RWPE1 (cell line): ENCODE data around the gene AKAP13.
A peak's percentile ranks its signal among the peaks of the same experiment; 100 is the strongest.

Source experiments
- CTCF ChIA-PET: fragments of 350-600 bp; sonication (Branson Sonifier 250); formaldehyde crosslinking; extraction: SDS; loops from one replicate; lab custom pipeline; 2021; lab: Yijun Ruan, JAX
- POLR2A ChIA-PET: fragments of 400-600 bp; formaldehyde crosslinking; extraction: SDS; loops from one replicate; lab custom pipeline; 2020; ENCODE audit warnings: antibody characterized with exemption; ENCODE audit not compliant: low non-redundant PET; lab: Yijun Ruan, JAX
- DNase-seq: peaks from one replicate; pipeline ENCODE4 v3.0.0; 2012; ENCODE audit warnings: low spot score
- H3K27ac ChIP-seq: fragments of 450-650 bp; 2 replicates; pipeline ENCODE4 v1.5.1; 2017
- CTCF ChIP-seq: fragments of 450-650 bp; conservative IDR thresholded peaks from 2 replicates; pipeline ENCODE4 v1.5.1; 2017; ENCODE audit warnings: low read depth, mild to moderate bottlenecking

AKAP13 gene

GRCh38 chr15:85763673-85764633 is 383.6 kb downstream of the AKAP13 start:
- DNase-seq = no peak
- no peak for TF ChIP-seq CTCF
- POLR2A ChIA-PET = no interaction called here
- peak overlapping the region; percentile 70 for H3K27ac ChIP-seq
- CTCF ChIA-PET = interaction anchor here (0.6 to 0.7 kb wide), 4 partner anchors 14 to 37 kb away, joined by 3 to 4 read pairs (median 3); no protein-coding TSS in a partner anchor

GRCh38 chr15:85764649-85765277 is 384.4 kb downstream of the AKAP13 start:
- DNase-seq = no peak
- TF ChIP-seq CTCF = no peak
- POLR2A ChIA-PET = no interaction called here
- H3K27ac ChIP-seq = peak overlapping the region; percentile 70
- CTCF ChIA-PET = no interaction called here

DNA sequence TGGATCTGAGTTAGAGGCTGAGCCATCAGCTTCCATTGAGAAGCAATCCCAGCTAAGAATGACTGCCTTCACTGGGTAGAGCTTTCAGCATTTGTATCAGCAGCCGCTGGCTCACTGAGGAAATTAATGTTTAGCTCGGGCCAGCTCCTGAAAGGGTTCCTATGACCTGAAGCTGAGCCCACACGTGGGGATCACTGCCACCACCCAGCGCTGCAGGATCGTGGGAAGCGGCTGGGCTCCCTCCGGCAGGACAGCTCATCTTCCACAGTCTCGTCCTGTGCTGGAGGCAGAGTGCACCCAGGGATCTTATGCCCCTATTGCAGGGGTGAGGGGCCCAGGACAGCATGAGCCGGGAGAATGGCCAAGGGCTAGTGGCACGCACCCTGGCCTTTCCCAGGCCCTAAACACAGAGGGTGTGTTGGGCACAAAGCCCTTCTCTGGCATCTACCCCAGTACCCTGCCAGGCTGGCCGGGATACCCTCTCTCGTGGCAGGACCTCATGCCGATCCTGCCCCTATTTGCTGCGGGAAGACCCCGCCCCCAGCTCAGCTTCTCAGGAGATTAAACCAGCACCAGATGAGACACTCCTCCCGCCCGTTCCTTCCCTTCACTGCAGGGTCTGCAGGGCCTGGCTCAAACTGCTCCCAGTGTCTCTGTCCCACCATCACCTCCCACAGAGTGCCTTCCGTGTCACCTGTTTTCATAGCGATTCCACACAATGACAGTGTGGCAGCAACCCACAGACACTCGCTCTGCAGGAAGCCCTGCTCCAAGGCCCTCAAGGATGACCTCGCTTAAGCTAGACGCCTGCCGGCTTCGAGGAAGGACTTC is 385.8 kb downstream of the AKAP13 start:
- DNase-seq = no peak
- CTCF ChIA-PET = interaction anchor here (0.6 kb wide), 1 partner anchor 385 kb away, joined by 3 read pairs; no protein-coding TSS in a partner anchor
- no peak for TF ChIP-seq CTCF
- POLR2A ChIA-PET = no interaction called here
- H3K27ac ChIP-seq = peak overlapping the region; percentile 70

- POLR2A ChIA-PET = no interaction called here
- DNase-seq = no peak
- CTCF ChIA-PET = no interaction called here
- no peak overlapping the region for H3K27ac ChIP-seq
- TF ChIP-seq CTCF = no peak
Measured at GRCh38 chr15:85767785-85768529, 387.6 kb downstream of the AKAP13 start.

GRCh38 chr15:85768595-85769168 is 388.3 kb downstream of the AKAP13 start:
- ChIA-PET POLR2A (no interaction called here), CTCF (no interaction called here)
- H3K27ac ChIP-seq = no peak overlapping the region

More at GRCh38 chr15:85768595-85769168, 388.3 kb downstream of the AKAP13 start:
- no peak for DNase-seq
- no peak for TF ChIP-seq CTCF
